ENCODE data around the gene ANKRD40CL. TPM values are rescaled to one million over a fixed set of nuclear protein-coding genes. Genes with fewer than 3 reads are reported as not detected.

ANKRD40CL gene
- total RNA-seq, 2 donors from 2014 or later, result not detected

DNA sequence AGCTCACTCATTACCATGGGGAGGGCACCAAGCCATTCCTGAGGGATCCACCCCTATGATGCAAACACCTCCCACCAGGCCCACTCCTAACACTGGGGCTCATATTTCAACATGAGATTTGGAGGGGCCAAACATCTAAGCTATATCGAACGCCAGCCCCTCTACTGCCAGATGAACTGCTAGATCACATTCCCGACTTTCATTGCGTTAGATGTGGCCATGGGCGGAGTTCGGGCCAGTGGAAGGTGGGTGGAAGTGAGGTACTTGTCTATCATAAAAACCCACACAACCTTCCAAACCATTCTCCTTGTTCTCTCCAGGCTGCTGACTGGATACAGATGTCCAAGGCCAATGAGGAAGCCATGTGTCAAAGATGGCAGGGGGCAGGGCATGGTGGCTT, 27.0 kb upstream of the ANKRD40CL start:
- H3K27ac ChIP-seq, result no peak overlapping the region
- H3K36me3 ChIP-seq, result no peaks in the 10 kb centered on the region
- TF ChIP-seq, protein P1, sequence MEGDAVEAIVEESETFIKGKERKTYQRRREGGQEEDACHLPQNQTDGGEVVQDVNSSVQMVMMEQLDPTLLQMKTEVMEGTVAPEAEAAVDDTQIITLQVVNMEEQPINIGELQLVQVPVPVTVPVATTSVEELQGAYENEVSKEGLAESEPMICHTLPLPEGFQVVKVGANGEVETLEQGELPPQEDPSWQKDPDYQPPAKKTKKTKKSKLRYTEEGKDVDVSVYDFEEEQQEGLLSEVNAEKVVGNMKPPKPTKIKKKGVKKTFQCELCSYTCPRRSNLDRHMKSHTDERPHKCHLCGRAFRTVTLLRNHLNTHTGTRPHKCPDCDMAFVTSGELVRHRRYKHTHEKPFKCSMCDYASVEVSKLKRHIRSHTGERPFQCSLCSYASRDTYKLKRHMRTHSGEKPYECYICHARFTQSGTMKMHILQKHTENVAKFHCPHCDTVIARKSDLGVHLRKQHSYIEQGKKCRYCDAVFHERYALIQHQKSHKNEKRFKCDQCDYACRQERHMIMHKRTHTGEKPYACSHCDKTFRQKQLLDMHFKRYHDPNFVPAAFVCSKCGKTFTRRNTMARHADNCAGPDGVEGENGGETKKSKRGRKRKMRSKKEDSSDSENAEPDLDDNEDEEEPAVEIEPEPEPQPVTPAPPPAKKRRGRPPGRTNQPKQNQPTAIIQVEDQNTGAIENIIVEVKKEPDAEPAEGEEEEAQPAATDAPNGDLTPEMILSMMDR (IDR thresholded peaks at IDR 0.05), result no peak

GRCh38 chr17:50793007-50793406, 25.7 kb upstream of the ANKRD40CL start:
- no peaks in the 10 kb centered on the region for H3K4me1 ChIP-seq
- no peak for DNase-seq (ENCODE audit: low spot score)
- H3K9me3 ChIP-seq, result no peaks in the 10 kb centered on the region
- no peak overlapping the region for H3K27ac ChIP-seq
- TF ChIP-seq, protein P1 (IDR thresholded peaks at IDR 0.05), result no peak
- no peaks in the 10 kb centered on the region for H3K36me3 ChIP-seq
- H3K4me3 ChIP-seq, result no peak overlapping the region
- H3K27me3 ChIP-seq, result no peaks in the 10 kb centered on the region

More for the DNA sequence above, 27.0 kb upstream of the ANKRD40CL start:
- no peaks in the 10 kb centered on the region for H3K27me3 ChIP-seq
- no peak overlapping the region for H3K4me3 ChIP-seq
- H3K4me1 ChIP-seq, result no peaks in the 10 kb centered on the region
- DNase-seq (ENCODE audit: low spot score), result no peak
- H3K9me3 ChIP-seq, result no peaks in the 10 kb centered on the region

DNA sequence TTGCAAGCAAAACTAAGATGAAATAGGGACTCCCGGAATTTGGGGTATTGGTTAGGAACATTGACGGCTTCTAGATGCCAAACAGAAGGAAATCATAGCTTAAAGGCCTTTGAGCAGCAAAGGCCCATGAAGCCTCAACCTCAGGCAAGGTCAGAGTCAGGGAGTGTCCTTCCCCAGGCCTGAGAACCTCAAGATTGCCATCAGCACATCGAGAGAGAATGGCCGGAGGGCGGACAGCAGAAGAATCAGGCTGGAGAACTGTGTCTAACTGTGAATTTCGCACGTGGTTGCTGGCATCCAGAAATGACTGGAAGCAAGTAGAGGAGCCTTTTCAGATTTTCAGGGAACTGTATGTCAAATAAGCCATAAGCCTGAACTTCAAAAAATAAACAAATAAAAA, 24.8 kb upstream of the ANKRD40CL start:
- no peaks in the 10 kb centered on the region for H3K36me3 ChIP-seq
- DNase-seq (ENCODE audit: low spot score), result no peak
- H3K27ac ChIP-seq, result no peak overlapping the region
- H3K4me3 ChIP-seq, result no peak overlapping the region
- TF ChIP-seq, protein P1 (IDR thresholded peaks at IDR 0.05), result no peak
- H3K4me1 ChIP-seq, result no peaks in the 10 kb centered on the region
- no peaks in the 10 kb centered on the region for H3K27me3 ChIP-seq
- H3K9me3 ChIP-seq, result no peaks in the 10 kb centered on the region

- DNase-seq (ENCODE audit: low spot score), result no peak
- Histone ChIP-seq H3K4me1 (peaks cover 0 to 9% of the 10 kb centered on the region in 2 donors), H3K9me3 (no peaks in the 10 kb centered on the region), H3K27me3 (no peaks in the 10 kb centered on the region), H3K27ac (no peak overlapping the region), H3K4me3 (no peak overlapping the region), H3K36me3 (no peaks in the 10 kb centered on the region)
- TF ChIP-seq, protein P1 (IDR thresholded peaks at IDR 0.05), result no peak
Measured at GRCh38 chr17:50790618-50791017, 23.3 kb upstream of the ANKRD40CL start.

DNA sequence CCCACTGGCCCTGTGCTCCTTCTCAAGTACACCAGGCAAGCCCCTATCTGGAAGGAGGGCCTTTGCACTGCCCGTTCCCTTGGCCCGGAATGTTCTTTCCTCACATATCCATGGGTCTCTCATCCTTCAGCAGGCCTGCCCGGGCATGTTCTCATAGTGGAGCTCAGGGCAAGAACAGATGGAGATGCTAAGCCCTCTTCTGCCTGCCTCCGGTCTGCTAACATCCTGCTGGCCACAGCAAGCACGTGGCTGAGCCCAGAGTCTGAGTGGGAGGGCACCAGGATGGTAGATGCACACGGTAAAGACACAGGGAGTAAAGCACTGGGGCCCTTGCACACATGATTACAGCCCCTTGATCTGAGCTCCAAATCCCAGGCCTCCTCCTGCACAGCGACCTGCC, 19.8 kb upstream of the ANKRD40CL start:
- no peak for DNase-seq (ENCODE audit: low spot score)
- Histone ChIP-seq H3K27me3 (no peaks in the 10 kb centered on the region), H3K4me3 (no peak overlapping the region), H3K27ac (no peak overlapping the region), H3K9me3 (no peaks in the 10 kb centered on the region), H3K36me3 (no peaks in the 10 kb centered on the region), H3K4me1 (peaks cover 0 to 10% of the 10 kb centered on the region in 2 donors)
- TF ChIP-seq, protein P1 (IDR thresholded peaks at IDR 0.05), result no peak

GRCh38 chr17:50785946-50786570, 18.7 kb upstream of the ANKRD40CL start:
- H3K4me1 ChIP-seq, result peaks cover 0 to 10% of the 10 kb centered on the region in 2 donors
- no peak for DNase-seq (ENCODE audit: low spot score)
- no peaks in the 10 kb centered on the region for H3K36me3 ChIP-seq
- H3K4me3 ChIP-seq, result no peak overlapping the region
- H3K27me3 ChIP-seq, result no peaks in the 10 kb centered on the region
- H3K27ac ChIP-seq, result no peak overlapping the region
- TF ChIP-seq, protein P1 (IDR thresholded peaks at IDR 0.05), result no peak
- H3K9me3 ChIP-seq, result no peaks in the 10 kb centered on the region

Data from right atrium auricular region (tissue), 2 donors.